Astrocyte (in vitro differentiated cells and primary cell): ENCODE results near the gene C20orf144.

Experiments used
- CTCF ChIP-seq: IDR thresholded peaks from 2 replicates; pipeline ENCODE4 v1.5.1; 2011; ENCODE audit warnings: low read depth, mild to moderate bottlenecking, inconsistent platforms, low read length, moderate library complexity; ENCODE audit not compliant: insufficient read depth
- EZH2 ChIP-seq: IDR thresholded peaks from 2 replicates; pipeline ENCODE4 v1.6.1; 2012; ENCODE audit warnings: mild to moderate bottlenecking, low read length, inconsistent platforms; ENCODE audit not compliant: insufficient read depth

- TF ChIP-seq CTCF = peak; percentile 72
- TF ChIP-seq EZH2 = no peak
Observed at GRCh38 chr20:33667676-33668465, 5.7 kb downstream of the C20orf144 start.
